ENCODE measurements around the gene ARL8A.

The ARL8A gene

DNA sequence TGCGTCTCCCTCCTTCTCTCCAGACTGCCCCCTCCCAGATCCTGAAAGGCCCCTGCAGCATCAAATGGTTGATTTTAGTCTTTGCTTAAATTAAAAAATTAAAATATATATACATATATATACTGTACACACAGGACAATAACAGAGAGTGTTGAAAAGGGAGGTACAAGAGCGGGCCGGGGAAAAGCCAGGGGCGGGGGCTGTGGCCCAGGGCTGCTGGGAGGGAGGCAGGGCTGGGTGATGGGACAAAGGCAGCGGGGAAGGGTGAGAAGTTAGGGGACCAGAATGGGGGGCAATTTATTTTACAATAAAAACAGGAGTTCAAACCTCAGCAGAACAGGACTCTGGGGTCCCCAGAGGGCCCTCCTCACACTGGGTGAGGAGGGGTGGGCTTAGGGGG lies 10.5 kb downstream of the ARL8A start:
- DNase-seq (ENCODE audit: low read depth in 2 of 2) = no peak
- H3K4me3 ChIP-seq (replicated peaks in 1 of 2; ENCODE audit: low read depth in 2 of 2, low read length in 2 of 2) = no peak overlapping the region
- TF ChIP-seq, protein P1, sequence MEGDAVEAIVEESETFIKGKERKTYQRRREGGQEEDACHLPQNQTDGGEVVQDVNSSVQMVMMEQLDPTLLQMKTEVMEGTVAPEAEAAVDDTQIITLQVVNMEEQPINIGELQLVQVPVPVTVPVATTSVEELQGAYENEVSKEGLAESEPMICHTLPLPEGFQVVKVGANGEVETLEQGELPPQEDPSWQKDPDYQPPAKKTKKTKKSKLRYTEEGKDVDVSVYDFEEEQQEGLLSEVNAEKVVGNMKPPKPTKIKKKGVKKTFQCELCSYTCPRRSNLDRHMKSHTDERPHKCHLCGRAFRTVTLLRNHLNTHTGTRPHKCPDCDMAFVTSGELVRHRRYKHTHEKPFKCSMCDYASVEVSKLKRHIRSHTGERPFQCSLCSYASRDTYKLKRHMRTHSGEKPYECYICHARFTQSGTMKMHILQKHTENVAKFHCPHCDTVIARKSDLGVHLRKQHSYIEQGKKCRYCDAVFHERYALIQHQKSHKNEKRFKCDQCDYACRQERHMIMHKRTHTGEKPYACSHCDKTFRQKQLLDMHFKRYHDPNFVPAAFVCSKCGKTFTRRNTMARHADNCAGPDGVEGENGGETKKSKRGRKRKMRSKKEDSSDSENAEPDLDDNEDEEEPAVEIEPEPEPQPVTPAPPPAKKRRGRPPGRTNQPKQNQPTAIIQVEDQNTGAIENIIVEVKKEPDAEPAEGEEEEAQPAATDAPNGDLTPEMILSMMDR (IDR thresholded peaks at IDR 0.05; ENCODE audit: low read depth, low read length) = no peak

- TF ChIP-seq, protein P1 (IDR thresholded peaks at IDR 0.05; ENCODE audit: low read depth, low read length) = no peak
- DNase-seq (ENCODE audit: low read depth in 2 of 2) = no peak
- no peak overlapping the region for H3K4me3 ChIP-seq (replicated peaks in 1 of 2; ENCODE audit: low read depth in 2 of 2, low read length in 2 of 2)
Measured at GRCh38 chr1:202133496-202133895, 11.0 kb downstream of the ARL8A start.

DNA sequence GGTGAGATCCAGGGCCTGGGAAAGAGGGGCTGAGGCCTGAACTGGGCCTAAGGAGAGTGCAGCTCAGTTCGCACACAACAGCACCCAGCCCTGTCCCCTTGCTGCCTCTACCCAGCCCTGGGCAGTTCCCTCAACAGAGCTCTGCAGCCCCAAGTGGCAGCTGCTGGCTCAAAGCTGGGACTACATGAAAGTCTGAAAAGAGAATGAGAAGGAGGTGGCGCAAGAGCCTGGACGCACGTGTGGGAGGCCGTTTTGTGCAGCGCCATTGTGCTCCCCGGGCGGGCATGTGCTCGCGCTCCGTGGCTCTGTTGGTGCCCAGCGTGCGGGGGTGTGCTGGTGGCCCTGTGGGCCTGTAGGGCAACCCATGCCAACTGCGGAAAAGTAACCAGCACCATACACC lies 11.5 kb downstream of the ARL8A start:
- TF ChIP-seq, protein P1 (IDR thresholded peaks at IDR 0.05; ENCODE audit: low read depth, low read length) = no peak
- H3K4me3 ChIP-seq (replicated peaks in 1 of 2; ENCODE audit: low read depth in 2 of 2, low read length in 2 of 2) = no peak overlapping the region
- DNase-seq (ENCODE audit: low read depth in 2 of 2) = no peak

DNA sequence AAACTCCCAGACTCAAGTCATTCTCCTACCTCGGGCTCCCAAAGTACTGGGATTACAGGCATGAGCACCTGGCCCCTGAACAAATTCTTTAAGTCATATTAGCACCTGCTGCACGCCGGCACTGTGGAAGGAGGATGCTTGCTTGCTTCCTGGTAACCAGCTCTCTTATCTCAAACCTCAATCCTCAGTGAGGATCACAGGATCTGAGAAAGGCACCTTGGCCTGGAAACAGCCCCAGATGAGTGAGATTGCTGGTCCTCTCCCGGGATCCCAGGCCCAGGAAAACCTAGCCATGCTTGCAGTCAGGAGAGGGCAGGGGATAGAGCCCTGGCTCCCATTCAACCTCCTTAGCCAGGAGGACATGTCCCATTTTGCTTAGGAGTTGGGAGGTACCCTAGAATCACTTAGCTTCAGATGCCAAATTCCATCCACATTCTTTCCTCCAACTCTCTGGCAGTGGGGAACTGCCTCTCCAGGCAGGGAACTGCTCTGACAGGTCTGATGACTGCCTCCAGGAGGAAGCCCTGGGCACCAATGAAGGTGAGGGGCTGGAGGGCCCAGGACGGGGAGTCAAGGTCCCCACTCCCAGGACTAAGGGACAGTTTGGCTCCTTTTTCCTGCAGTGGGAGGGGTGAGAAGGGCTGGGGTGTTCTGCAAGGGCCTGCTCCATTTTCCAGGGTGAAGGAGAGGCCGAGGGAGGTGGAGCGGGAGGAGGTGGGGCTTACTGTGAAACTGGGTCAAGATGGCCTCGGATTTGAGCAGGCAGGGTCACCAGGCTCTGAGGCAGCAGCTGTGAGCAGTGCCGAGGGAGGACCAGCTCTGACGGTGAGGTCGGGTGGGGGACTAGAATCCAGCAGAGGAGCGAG lies 12.3 kb downstream of the ARL8A start:
- TF ChIP-seq, protein P1 (IDR thresholded peaks at IDR 0.05; ENCODE audit: low read depth, low read length) = no peak
- DNase-seq (ENCODE audit: low read depth in 2 of 2) = peak in 1 of 2 donors; percentile 58
- no peak overlapping the region for H3K4me3 ChIP-seq (replicated peaks in 1 of 2; ENCODE audit: low read depth in 2 of 2, low read length in 2 of 2)

GRCh38 chr1:202130816-202131522 lies 13.6 kb downstream of the ARL8A start:
- TF ChIP-seq, protein P1 (IDR thresholded peaks at IDR 0.05; ENCODE audit: low read depth, low read length) = no peak
- no peak overlapping the region for H3K4me3 ChIP-seq (replicated peaks in 1 of 2; ENCODE audit: low read depth in 2 of 2, low read length in 2 of 2)
- no peak for DNase-seq (ENCODE audit: low read depth in 2 of 2)

- TF ChIP-seq, protein P1 (IDR thresholded peaks at IDR 0.05; ENCODE audit: low read depth, low read length) = no peak
- no peak for DNase-seq (ENCODE audit: low read depth in 2 of 2)
- H3K4me3 ChIP-seq (replicated peaks in 1 of 2; ENCODE audit: low read depth in 2 of 2, low read length in 2 of 2) = no peak overlapping the region
Measured at GRCh38 chr1:202130297-202130721, 14.2 kb downstream of the ARL8A start.

Measured in cardiac fibroblast (primary cell).